Coronary artery (tissue), 2 donors: ENCODE measurements around the gene PLK1.
A peak's percentile ranks its signal among the peaks of the same experiment; 100 is the strongest.

Source experiments
- DNase-seq: peaks from one replicate; pipeline ENCODE4 v3.0.0-alpha.2; 2017; ENCODE audit warnings: low spot score
- H3K27ac ChIP-seq, 2 donors: fragments of 200-600 bp; sonication (generic); one replicate each; pipeline ENCODE4 v1.5.1; 2016 to 2019
- H3K4me3 ChIP-seq: fragments of 200-600 bp; sonication (generic); 2 replicates; pipeline ENCODE4 v1.5.1; 2016; ENCODE audit warnings: mild to moderate bottlenecking, moderate library complexity
- TF ChIP-seq, protein P1 (sequence below): fragments of 200-600 bp; sonication (generic); IDR thresholded peaks from one replicate; pipeline ENCODE4 v1.5.1; 2019; ENCODE audit warnings: antibody characterized with exemption

Gene PLK1

DNA sequence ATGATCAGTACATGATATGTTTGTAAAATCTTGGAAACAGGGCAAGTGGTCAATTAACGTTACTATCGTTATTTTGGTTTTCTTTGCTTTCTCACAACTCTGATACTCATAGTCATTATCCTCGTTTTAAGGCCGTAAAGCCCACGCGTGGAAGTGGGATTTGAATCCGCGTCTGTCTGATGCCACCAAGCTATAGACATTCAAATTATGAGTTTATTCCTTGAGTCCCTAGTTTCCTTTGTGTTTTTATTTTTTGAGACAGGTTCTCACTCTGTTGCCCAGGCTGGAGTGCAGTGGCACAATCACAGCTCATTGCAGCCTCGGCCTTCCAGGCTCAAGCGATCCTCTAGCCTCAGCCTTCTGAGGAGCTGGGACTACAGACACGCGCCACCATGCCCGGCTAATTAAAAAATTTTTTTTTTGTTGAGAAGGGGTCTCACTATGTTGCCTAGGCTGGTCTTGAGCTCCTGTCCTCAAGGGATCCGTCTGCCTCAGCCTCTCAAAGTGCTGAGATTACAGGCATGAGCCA is 36.4 kb upstream of the PLK1 start:
- no peak for DNase-seq
- H3K27ac ChIP-seq, result peak overlapping the region in 1 of 2 donors; percentile 79

DNA sequence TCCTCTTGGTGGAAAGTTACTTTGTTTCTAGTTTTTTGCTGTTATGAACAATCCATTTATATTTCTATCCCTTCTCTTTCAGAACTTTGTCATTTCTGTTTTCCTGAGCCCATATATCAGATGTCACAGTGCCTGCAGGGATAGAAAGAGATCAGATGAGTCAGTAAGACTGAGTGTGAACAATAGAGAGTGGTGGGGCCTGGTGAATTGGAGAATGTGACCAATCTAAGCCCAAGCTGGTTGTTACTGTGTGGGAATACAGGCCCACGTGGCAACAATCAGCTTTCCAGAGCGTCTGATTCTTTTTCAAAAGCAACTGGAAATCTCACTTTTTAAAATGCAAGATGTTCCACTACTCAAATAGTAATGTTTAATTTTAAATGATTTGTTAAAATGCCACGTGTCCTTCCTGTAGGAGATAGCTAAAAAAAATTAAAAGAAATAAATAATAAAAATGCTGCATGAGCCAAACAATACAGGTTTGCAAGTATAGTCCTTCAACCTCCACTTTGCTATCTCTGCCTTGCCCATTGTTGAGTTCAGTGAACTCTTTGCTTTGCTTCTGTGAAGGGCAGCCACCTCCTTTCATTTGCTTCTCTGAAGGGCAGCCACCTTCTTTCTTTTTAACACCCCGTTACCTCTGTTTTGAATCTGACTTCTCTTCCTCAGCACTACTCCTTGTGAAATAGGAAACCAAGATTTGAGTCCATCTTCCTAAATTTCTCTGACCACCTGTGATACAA is 27.8 kb upstream of the PLK1 start:
- no peak for DNase-seq
- no peak overlapping the region for H3K27ac ChIP-seq
- H3K4me3 ChIP-seq, result no peak overlapping the region
- TF ChIP-seq, protein P1, sequence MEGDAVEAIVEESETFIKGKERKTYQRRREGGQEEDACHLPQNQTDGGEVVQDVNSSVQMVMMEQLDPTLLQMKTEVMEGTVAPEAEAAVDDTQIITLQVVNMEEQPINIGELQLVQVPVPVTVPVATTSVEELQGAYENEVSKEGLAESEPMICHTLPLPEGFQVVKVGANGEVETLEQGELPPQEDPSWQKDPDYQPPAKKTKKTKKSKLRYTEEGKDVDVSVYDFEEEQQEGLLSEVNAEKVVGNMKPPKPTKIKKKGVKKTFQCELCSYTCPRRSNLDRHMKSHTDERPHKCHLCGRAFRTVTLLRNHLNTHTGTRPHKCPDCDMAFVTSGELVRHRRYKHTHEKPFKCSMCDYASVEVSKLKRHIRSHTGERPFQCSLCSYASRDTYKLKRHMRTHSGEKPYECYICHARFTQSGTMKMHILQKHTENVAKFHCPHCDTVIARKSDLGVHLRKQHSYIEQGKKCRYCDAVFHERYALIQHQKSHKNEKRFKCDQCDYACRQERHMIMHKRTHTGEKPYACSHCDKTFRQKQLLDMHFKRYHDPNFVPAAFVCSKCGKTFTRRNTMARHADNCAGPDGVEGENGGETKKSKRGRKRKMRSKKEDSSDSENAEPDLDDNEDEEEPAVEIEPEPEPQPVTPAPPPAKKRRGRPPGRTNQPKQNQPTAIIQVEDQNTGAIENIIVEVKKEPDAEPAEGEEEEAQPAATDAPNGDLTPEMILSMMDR, result no peak

More for the DNA sequence above, 36.4 kb upstream of the PLK1 start:
- TF ChIP-seq, protein P1, result no peak
- peak overlapping the region; percentile 99 for H3K4me3 ChIP-seq

DNA sequence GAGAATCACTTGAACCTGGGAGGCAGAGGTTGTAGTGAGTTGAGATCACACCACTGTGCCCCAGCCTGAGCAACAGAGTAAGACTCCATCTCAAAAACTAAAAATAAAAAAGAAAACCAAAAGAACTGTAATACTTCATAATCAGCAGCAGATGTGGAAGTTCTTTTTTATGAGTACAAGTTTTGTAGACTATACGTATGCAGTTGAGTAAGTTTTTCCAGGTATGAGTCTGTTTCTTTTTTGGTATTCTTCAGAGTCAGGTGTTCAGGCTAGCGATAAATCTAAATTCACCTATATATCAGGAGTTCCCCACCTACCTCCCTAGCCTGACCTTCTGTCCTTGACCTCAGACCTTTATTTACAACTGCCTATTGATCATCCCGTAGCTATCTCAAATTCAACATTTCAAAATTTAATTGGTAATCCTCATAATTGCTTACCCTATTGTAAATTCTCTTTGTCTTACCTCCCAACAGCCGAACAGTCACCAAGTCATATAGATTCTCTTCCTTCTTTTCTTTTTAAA is 26.7 kb upstream of the PLK1 start:
- H3K4me3 ChIP-seq, result no peak overlapping the region
- no peak overlapping the region for H3K27ac ChIP-seq
- DNase-seq, result no peak
- TF ChIP-seq, protein P1, result no peak

DNA sequence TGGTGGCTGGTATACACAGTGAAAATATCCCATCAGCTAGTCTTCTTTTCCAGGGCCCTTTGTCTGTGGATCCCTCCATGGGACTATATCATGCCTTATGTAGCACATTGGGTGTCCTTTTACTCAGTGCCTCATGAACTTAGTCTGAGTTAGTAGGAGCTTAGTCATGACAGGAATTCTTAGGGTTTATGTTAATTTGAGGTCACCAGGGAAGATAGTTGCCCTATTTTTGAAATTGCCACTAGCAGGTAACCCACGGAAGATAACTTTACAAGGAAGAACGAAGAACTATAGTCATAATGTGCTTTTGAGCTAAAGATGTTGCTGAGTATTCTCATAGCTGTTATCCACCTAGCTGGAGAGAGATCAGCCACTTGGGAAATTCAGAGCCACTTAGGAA is 14.8 kb upstream of the PLK1 start:
- TF ChIP-seq, protein P1, result no peak
- no peak for DNase-seq
- Histone ChIP-seq H3K4me3 (no peak overlapping the region), H3K27ac (no peak overlapping the region)

DNA sequence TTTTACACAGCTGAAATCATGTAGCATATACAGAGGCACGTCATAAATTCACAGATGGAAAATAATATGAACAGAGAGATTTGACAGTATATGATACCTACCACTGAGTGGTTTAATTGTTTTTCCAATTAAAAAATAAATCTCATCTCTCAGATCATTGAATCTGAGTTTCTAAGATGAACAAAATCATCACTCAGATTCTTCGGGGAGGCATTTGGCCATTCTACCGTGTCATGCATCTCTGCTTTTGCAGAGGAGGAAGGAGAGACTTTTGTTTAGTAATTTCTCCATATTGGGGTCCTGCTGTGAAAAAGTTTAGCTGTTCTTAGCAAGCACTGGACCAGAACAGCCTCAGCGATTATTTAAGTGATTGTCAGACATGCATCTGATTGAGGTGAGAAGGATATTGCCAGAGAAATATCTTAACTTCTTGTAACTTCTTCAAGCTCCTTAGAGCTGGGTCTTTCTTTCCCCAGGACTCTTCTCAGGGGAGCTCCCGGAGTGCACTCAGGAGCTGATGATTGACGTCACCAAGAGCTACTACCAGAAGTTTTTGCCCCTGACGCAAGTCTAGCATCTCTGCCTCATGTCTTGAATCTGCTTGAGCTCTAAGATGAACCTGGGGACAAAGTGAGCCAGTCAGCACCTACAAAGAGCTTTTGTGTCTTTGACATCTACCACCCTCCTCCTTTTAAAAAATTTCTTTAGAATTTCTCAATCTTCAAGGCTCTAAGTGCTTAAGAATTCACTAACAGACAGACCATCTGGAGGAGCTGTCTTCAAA is 11.9 kb upstream of the PLK1 start:
- DNase-seq, result no peak
- TF ChIP-seq, protein P1, result no peak
- Histone ChIP-seq H3K4me3 (no peak overlapping the region), H3K27ac (no peak overlapping the region)

DNA sequence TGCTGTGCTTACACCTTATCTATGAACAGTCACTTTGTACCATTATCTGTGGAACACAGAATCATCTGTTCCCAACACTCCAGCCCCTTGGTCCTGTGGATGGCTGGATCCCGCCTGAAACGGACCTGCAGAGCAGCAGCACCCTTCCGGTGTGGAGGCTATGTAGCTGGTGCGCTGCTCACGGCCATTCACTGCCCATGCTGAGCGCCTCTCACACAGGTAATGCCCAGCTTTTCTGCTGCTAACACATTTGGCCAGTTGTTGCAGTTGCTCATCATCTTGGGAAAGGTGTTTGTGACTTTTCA is 11.4 kb upstream of the PLK1 start:
- Histone ChIP-seq H3K4me3 (no peak overlapping the region), H3K27ac (no peak overlapping the region)
- TF ChIP-seq, protein P1, result no peak
- DNase-seq, result no peak
